ENCODE data around the gene NIM1K.

GRCh38 chr5:43203373-43203772 lies 11.3 kb downstream of the NIM1K start:
- no peak for TF ChIP-seq POLR2A (IDR thresholded peaks at IDR 0.05; ENCODE audit: low read depth, low read length)
- no peak for TF ChIP-seq CTCF (IDR thresholded peaks at IDR 0.05; ENCODE audit: extremely low read depth in 1 of 2, insufficient read depth in 1 of 2, low read depth in 1 of 2, low read length in 2 of 2)
- no peak for TF ChIP-seq POLR2AphosphoS5 (IDR thresholded peaks at IDR 0.05; ENCODE audit: insufficient read depth, low read depth, low read length)
- no peak for TF ChIP-seq EZH2 (IDR thresholded peaks at IDR 0.05; ENCODE audit: borderline replicate concordance, low read depth, low read length, severe bottlenecking)
